Mammary epithelial cell (primary cell): ENCODE data around the gene BEGAIN.

ENCODE experiments used
- CTCF ChIP-seq, 2 donors: IDR thresholded peaks in 1 of 2; conservative IDR thresholded peaks in 1 of 2; 2 replicates each; pipeline ENCODE4 v1.5.1; 2011 to 2012; ENCODE audit warnings: inconsistent platforms in 2 of 2, low read length in 2 of 2, mild to moderate bottlenecking in 2 of 2, control low read depth in 1 of 2, low read depth in 1 of 2; ENCODE audit not compliant: insufficient read depth in 1 of 2; ENCODE audit errors: extremely low read depth in 1 of 2
- EZH2 ChIP-seq: IDR thresholded peaks from 2 replicates; pipeline ENCODE4 v1.6.1; 2012; ENCODE audit warnings: low read length, inconsistent platforms, borderline replicate concordance

- TF ChIP-seq CTCF (conservative IDR thresholded peaks at IDR 0.05 in 1 of 2, IDR thresholded peaks at IDR 0.05 in 1 of 2; ENCODE audit: extremely low read depth in 1 of 2, insufficient read depth in 1 of 2, low read depth in 1 of 2, low read length in 2 of 2) (no peak), EZH2 (no peak)
Measured at GRCh38 chr14:100523131-100523842, 63.9 kb downstream of the BEGAIN start.
